ENCODE measurements around the gene GALNT2.

- no peak for TF ChIP-seq CTCF (IDR thresholded peaks at IDR 0.05; ENCODE audit: poor library complexity)
- no peak for TF ChIP-seq EZH2 (IDR thresholded peaks at IDR 0.05; ENCODE audit: borderline replicate concordance)
- TF ChIP-seq EZH2phosphoT487 (IDR thresholded peaks at IDR 0.05; ENCODE audit: low read depth, severe bottlenecking, unreplicated experiment) = no peak
Observed at GRCh38 chr1:230286890-230287269, 219.8 kb downstream of the GALNT2 start.
